Measurements from ENCODE around the gene TENM3. TPM values are rescaled to one million over a fixed set of nuclear protein-coding genes. Genes with fewer than 3 reads are reported as not detected.

TENM3 gene
- polyA plus RNA-seq, 1 of the 3 experiments (the other 2 are of a cell fraction) = 10.4 TPM

DNA sequence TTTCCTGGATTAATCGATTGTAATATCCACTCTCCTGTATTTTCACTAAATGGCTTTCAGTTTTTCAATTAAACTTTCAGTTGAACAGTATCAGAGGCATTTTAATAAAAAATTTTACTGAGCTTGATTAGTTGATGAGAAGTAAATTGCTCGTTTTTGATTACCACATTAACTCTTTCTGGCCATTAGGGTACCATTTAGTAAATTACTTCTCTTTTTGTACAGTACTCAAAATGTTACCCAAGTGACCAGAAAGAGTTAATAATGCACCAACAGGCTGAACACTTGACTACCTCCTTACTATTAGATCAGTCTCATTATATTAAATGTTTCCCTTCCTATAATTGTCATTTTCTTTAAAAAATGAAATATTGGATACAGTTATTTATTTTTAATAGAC, 289.2 kb downstream of the TENM3 start:
- WGBS (ENCODE audit: low lambda C conversion rate) = 68% methylated on average over 2 of the region's 2 CpGs
- H3K4me3 ChIP-seq (ENCODE audit: low read depth in 2 of 2, low read length in 1 of 2) = no peak overlapping the region
- CTCF ChIA-PET = no interaction called here

More for the DNA sequence above, 289.2 kb downstream of the TENM3 start:
- Histone ChIP-seq H3K27me3 (ENCODE audit: insufficient read depth) (no peaks in the 10 kb centered on the region), H3K9ac (no peak overlapping the region), H3K4me2 (no peak overlapping the region), H4K20me1 (ENCODE audit: insufficient read depth) (no peaks in the 10 kb centered on the region), H3K9me3 (no peaks in the 10 kb centered on the region), H2AFZ (ENCODE audit: low read depth) (no peak overlapping the region), H3K79me2 (ENCODE audit: insufficient read depth) (no peaks in the 10 kb centered on the region; the same call in 1 of the 2 replicates), H3K9me2 (no peaks in the 10 kb centered on the region), H3K4me1 (ENCODE audit: control insufficient read depth in 1 of 2, insufficient read depth in 2 of 2, low read depth in 1 of 2, low read length in 1 of 2) (peaks cover 0 to 6% of the 10 kb centered on the region in 2 experiments; a peak in 2 of 4 replicates), H3F3A (replicated peaks; ENCODE audit: insufficient read depth) (no peaks in the 10 kb centered on the region), H3K36me3 (replicated peaks in 1 of 2; ENCODE audit: control insufficient read depth in 1 of 2, insufficient read depth in 2 of 2, low read length in 1 of 2) (no peaks in the 10 kb centered on the region), H3K27ac (ENCODE audit: low read depth in 2 of 2, low read length in 1 of 2) (no peak overlapping the region)
- TF ChIP-seq RAD21 (IDR thresholded peaks at IDR 0.05; ENCODE audit: low read length) (no peak), CTCF (IDR thresholded peaks at IDR 0.05) (no peak), GATA2 (CRISPR knock-in tag; IDR thresholded peaks at IDR 0.05) (no peak), JUND (IDR thresholded peaks at IDR 0.05) (no peak), IRF3 (IDR thresholded peaks at IDR 0.05; ENCODE audit: low read depth, low read length) (no peak), RCOR1 (IDR thresholded peaks at IDR 0.05; ENCODE audit: low read length) (no peak), TAF1 (IDR thresholded peaks at IDR 0.05; ENCODE audit: borderline replicate concordance, low read depth, low read length) (no peak), EP300 (IDR thresholded peaks at IDR 0.05; ENCODE audit: borderline replicate concordance in 1 of 2, low read depth in 1 of 2, low read length in 1 of 2) (no peak), SIN3A (IDR thresholded peaks at IDR 0.05; ENCODE audit: borderline replicate concordance, low read depth, low read length) (no peak), TEAD4 (IDR thresholded peaks at IDR 0.05; ENCODE audit: borderline replicate concordance, insufficient read depth) (no peak), ZBTB33 (IDR thresholded peaks at IDR 0.05; ENCODE audit: borderline replicate concordance, low read depth) (no peak), SMC3 (IDR thresholded peaks at IDR 0.05; ENCODE audit: low read depth, low read length) (no peak), RFX5 (IDR thresholded peaks at IDR 0.05; ENCODE audit: low read length) (no peak)
- TF ChIP-seq, protein P1, sequence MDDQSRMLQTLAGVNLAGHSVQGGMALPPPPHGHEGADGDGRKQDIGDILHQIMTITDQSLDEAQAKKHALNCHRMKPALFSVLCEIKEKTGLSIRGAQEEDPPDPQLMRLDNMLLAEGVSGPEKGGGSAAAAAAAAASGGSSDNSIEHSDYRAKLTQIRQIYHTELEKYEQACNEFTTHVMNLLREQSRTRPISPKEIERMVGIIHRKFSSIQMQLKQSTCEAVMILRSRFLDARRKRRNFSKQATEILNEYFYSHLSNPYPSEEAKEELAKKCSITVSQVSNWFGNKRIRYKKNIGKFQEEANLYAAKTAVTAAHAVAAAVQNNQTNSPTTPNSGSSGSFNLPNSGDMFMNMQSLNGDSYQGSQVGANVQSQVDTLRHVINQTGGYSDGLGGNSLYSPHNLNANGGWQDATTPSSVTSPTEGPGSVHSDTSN (IDR thresholded peaks at IDR 0.05) = no peak
- no peak for DNase-seq
- POLR2A ChIA-PET = no interaction called here
